Germinal center (tissue), 1 donor: ENCODE results near the gene CXXC4.
A peak's percentile ranks its signal among the peaks of the same experiment; 100 is the strongest.

Source experiments
- DNase-seq: peaks from one replicate; pipeline ENCODE4 v3.0.0; 2012; ENCODE audit warnings: mixed read lengths, low spot score

Gene CXXC4

DNA sequence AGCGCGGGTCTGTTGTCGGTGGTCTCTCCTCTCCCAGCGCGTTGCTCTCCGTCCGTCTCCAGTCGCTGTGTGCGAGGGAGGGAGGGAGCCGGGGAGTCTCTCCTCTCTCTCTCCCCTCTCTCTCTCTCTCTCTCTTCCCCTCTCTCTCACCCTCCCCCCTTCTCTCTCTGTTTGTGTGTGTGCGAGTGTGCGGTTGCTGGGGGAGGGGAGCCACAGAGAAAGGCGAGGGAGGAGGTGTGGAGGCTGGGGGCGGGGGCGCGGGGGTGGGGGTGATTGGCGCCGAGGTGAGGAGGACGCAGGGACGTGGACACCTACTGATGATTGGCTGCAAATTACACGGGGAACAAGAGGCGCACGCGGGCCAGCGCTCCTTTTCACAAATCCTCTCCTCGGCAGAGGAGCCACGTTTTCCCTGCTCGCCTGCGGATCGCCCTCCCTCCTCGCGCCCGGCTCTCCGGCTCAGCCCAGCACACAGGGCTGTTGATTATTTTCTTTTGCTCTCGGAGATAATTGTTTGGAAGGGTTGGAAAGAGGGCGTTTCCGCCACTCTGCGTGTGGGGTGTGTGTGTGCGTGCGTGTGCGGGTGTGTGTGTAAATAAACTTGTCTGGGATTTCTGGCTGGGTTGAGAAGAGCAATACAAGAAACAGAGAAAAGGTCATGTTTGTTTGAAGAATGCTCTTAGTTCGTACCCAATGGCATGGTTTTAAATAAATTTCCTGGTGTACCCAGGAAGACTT lies at the start of gene CXXC4:
Gene CXXC4, minus strand, starts transcription at position 73 of the 738 bp plus-strand sequence. CDS start 3,092 bp downstream, outside the sequence.
- no peak for DNase-seq

DNA sequence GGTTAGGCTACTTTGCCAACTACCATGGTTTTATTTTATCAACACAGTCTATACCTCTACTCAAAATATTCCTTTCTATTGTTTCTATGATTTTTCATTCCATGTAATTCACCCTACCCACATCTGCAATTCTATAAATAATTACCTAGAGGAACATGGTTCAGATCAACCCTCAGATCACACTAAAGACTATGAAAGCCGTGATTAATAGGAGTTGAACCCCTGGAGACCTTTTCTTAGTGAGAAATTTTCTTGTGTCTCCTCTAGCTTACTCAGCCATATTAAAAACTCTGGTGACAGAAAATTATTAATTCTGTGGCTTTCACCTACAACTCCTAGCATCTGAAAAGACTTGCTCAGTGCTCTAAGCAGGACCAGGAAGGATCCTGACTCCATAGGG lies 38.5 kb upstream of the CXXC4 start:
- DNase-seq, result no peak

DNA sequence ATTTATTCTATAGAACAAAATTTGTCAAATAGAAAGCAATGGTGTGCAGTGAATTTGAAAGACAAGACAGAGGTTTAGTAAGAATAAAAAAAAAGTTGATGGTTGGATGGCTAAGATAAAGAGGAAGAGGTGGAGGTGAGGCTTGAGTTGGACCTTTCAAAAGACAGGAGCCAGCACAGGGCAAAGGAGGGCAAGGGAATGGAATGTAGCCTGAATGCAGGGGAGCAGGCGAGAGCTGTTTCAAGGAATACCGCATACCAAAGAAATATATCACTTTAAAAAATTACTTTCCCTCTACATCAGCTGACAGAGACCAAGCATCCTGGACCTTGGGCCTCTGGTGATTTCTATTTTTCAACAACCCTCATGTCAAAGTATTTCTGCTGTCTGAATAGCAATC lies 38.0 kb upstream of the CXXC4 start:
- DNase-seq, result no peak

DNA sequence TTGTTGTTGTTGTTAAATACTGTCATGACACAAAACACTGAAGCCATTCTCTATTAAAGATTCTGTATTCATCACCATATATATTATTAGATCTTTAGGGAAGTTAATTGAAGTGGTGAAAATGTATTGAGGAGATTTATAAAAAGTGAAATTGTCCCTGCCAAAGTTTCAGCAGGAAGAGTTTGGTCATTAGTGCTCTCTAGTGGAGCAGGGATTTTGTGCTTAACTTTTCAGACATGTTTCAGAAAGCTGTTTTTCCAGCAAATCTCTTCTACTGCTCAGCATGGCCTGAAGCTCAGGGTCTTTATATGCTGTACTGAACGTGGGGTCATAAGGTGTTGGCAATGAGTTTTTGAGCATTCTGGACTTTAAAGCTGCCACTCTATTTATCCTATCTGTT lies 36.7 kb upstream of the CXXC4 start:
- DNase-seq, result no peak

DNA sequence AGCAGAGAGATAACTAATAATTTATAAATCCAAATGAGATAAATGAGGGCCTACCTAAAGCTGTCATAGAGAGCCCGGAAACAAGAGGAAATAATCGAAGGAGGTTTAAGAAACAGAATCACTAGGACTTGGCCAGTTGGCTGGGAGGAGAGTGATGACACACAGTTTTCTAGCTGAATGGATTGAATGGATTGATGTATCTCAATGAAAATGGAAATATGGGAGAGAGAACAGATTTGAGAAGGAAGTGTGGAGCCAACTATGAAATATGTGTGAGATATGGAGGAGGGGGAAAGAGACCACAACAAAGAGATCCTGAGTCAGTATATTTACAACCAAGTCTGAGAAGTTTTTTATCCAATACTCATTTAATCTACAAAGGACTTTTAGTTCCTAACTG lies 35.7 kb upstream of the CXXC4 start:
- DNase-seq, result no peak

DNA sequence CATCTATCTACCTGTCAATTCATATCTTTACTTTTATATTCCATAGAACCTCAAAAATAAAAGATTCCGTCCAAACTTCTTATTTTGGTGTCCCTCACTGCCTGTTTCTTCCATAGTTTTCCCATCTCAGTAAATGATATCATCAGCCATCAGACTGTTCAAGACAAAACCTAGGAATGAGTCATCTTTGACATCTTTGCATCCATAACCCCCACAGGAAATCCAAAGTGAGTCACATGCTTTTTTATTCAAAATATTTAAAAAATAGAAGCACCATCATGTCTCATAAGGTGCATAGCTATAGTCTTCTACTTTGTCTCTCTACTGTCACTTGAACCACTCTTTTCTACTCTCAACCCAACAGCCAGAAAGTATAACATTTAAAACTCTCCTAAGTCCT lies 29.9 kb upstream of the CXXC4 start:
- no peak for DNase-seq

DNA sequence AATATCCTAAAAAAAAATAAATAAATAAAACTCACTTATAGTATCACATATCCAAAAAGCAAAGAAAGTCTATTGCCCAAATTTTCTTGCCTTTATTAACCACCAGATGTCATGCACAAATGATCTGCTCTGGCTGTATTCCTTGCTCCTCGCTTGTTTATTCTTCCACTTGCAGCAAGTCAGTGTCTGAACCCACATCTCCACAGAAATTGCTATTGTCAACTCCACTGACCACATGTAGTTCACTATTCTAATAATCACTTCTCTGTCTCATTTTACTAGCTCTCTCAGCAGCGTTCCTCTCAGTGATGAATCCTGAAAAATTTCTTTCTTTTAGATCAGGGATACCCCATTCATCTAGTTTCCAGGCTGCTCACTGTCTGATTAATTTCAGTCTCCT lies 29.3 kb upstream of the CXXC4 start:
- DNase-seq, result no peak

DNA sequence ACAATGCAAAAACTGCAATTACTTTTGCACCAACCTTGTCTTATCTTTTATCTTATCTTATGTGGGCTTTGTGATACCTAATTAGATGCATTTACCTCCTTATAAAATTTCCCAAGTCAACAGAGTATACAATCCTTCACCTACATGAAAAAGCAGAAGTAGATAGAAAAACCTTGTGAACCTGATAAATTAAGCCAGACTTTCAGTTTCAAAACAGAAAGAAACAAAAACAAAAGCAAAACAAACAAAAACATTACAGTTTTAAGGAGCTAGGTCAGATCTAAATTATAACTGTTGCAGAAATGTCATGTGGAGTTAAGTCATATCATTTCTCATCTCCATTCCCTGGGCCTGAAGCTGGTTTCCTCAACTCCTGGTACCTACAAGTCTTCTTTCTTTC lies 24.9 kb upstream of the CXXC4 start:
- DNase-seq, result no peak

DNA sequence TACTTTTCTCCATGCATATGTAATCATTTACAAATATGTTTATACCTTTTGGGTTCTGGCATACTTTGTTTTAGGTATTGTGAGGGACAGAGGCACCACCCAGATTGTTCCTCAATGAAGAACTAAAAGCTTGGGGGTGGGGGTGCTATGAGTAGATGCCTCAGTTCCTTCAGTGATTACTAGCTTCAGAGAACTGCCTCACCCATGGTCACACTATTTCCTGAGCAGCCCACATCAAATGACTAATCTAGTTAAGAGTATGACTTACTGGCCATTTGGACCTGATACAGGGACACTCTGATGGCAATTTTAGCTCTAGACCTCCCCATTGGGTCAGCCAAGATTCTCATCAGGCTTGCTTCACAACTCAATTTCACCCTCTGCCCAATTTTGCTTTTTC lies 22.2 kb upstream of the CXXC4 start:
- DNase-seq, result no peak

DNA sequence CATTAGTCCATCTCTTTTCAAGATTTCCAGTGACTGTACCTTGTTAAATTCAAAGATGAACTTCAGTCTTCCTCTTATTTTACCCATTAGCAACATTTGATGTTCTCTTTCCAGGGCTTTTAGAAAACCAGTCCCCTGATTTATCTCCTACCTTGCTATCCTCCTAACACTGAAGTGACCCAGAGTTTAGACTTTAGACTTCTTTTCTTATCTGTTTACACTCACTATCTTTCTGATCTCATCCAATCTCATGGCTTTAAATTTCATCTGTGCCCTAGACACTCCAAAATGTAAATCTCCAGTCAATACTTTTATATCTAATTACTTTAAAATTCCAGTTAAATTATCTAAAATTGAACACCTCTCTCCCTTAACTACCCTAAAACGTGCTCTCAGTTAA lies 13.5 kb upstream of the CXXC4 start:
- DNase-seq, result no peak

DNA sequence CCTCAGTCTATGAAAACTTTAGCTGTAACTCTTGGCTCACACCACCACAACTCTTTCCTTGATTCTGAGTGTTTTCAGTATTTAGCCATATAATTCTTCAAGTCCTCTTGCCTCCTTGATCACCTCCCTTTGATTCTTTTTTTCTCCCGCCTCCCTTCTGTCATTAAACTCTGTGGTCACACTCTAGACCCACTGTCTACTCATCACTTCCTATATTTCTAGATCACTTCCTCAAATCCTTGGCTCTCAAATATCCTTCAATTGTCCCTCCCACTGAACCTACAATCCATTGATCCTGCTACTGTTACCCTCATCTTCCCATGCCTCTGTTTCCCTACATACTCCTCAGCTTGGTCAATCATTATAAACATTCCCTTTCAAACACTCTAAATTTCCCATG lies 12.4 kb upstream of the CXXC4 start:
- no peak for DNase-seq

DNA sequence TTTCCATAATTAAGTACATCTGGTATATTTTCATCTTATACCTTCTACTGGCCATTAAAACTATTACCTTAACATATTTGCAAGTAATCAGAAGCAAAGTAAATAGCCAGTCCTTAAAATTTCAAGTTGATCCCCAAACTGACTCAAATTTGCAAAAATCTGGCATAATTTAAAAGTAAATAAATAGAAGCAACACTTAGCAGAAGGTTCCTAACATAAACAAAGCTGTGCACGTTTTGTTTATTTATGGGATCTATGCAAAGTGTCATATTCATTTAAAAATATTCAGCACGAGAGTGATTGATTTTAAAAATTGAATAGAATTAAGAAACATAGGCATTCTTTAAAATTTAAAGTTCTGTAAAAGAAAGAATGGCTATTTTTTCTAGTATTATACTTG lies 9.8 kb upstream of the CXXC4 start:
- DNase-seq, result no peak

DNA sequence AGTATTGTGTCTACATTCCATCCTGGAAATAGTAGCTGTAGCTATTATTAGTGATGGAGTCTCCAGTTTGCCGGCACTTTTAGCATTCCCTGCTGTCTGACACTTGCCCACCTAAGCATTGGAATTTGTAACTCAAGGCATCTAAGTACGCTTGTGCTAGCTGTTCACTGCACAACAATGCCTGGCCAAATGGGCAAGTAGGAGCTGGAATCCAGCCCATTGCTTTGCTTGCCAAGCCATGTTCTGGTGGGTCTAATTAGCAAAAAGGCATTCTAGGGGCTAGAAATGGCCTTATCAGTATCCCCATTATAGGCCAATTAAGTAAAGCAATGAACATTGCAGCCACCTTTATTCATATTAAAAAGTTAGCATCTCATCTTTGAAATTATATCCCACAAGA lies 7.8 kb upstream of the CXXC4 start:
- DNase-seq, result no peak

DNA sequence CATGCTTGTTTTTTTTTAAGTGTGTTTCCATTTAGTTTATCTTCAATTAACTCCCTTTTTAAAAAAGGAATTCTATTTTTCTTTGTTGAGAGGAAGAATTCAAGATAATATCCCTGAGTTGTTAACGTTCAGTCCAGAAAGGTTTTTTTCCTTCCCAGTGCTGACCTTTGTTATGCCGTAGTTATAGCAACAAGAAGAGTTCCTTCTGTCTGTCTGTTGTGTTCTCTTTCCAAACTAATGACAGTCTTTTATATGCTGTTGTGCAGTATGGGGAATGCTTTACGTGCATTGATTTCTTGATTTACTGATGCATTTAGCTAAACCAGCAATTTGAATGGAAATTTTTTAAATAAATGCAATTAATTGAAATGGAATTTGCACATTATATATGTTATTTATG lies 6.6 kb upstream of the CXXC4 start:
- DNase-seq, result no peak

DNA sequence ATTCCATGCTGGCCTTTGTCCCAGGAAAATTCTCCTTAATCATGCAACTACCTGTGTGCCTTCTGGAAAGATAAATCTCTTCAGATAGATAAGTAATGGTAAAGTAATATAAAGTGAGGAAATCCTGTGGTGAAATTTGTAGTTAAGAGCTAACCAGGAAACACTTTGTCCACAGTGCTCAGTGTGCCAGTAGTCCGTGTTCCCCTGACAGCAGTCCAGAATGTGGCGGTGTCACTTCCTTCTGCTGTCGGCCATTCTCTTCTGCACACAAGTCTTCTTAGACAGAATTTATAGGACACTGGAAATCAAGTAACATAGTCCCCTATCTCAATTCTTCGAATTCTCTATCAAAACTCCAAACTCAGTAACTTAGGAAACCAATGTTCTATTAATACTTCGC lies 5.7 kb upstream of the CXXC4 start:
- DNase-seq, result no peak

DNA sequence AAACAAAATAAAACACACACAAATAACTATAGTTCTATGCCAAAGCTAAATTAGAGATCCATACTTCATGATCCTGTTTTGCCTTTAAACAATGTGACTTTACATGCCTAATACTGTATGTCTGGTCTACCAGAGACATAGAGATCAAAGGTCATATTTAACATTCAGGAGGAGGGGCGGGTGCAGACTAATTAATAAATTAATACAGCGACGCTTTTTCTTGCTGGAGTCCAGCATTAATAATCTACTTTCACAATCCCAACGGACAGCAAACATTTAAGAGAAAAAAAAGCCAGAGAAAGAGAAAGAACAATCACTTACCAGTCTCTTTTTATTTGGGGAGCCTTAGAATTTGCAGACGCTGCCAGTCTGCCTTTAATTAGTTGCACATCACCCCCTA lies 509 bp downstream of the CXXC4 start:
- DNase-seq, result no peak

DNA sequence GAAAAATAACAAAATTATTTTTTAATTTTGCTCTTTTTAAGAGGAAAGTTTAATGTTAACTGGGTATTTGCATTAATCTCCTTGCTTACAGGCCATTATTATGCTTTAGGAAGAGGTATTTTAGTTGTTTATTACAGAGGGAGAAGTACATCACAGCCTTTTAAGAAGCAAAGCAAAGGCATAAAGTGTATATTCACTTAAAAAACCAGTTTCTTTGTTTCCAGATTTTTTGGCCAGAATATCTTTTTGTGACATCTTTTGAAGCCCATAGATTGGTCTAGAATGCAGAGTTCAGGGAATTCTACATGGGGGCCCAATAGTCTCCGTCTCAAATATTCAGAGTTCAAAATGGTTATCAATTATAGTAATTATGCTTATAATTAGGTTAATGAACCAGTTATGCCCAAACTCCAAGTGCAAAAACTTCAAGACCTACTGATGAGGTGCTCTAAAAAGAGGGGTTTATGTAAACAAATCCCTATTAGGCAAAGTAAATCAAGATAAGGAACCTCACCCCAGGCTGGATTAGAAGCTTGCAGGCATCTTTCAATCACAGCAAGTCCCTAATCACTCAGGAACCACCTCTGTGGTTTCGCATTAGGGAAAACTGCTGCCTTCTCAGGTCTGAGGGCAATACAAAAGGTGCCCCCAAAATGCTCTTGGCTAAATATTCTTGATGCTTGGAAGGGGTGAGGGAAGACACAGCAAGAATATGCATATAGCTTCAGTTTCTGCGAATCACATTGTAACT lies 1.4 kb downstream of the CXXC4 start:
- no peak for DNase-seq

DNA sequence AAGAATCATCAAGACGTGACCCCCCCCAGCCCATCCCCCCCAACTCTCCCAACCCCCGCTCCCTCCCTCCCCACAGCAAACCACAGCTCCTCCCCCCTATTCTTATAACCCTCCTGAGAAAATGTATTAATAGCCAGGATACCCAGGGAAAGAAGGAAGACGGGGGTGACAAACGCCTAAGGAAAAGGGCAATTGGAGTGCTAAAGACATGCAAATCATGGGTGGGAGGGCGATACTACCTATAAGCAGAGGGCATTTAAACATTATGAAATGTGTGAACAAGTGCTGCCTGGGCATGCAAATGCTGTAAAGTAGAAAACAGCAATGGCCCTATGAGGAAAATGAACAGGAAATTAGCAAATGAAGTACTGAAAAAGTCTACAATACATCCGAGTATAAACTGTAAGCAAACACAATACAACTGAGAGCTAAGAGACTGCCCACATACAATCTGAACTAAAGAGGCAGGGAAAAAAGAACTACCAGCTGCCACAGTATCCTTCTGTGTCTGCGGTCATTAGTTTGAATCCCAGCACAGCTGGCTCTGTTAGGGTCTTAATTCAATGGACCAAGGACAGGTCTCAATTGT lies 2.4 kb downstream of the CXXC4 start:
- no peak for DNase-seq

DNA sequence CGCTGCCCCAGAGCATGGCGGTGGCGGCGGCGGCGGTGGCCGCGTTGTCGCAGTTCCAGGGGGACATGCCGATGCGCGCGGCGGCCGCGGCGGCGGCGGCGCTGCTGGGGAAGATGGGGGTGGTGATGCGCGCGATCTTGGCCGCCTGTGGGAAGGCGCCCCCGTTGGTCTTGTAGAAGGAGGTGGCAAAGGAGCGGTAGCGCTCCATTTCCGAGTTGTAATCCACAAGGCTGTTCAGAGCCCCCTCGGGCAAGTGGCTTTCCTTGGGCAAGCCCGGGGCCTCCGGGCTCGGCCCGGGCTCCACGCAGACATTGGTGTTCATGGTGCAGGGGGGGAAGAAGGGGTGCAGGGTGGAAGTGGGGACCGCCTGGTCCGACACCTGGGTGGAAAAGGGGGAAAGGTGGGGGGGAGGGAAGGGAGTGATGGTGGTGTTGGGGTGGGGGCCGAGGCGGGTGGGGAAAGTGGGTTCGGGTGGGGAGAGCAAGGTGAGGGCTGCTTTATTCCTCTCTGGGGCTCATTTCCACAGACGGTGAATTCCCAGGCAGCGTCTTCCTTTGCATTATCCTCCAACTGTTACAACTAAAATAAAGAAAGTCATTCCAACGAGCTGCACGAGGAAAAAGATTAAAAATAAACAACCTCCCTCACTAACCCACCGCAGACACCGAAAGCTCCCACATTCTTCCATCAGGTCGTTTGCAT lies 3.1 kb downstream of the CXXC4 start:
- DNase-seq, result peak; percentile 44

DNA sequence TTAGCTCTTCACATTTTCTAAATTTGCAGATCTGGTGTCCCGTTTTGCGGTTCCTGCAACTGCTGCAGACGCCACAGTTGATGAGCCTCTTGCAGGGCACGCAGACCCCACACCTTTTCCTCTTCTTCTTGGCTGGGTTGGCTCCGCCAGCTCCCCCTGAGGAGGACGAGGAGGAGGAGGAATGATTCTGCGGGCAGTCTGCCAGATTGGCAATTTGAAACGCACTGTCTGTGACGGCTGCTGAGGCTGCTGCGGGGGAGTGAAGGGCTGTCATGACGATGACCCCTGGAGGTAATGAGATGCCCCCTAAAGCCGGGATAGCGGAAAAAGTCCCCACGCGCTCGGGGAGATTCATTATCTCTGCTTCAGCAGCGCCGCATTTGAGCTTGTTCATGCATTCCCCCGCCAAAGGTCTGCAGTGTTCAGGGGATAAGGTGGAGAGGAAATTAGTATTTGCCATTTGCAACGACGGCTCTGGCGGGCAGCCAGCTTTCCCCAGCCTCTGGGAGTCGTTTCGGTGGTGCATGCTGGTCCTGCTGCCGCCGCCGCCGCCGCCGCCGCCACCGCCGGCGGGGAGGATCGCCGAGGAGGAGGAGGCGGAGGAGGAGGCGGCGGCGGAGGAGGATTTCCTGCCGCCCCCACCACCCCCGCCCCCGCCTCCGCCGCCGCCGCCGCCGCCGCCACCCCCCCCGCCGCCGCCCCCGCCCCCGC lies 3.8 kb downstream of the CXXC4 start:
- peak; percentile 17 for DNase-seq

DNA sequence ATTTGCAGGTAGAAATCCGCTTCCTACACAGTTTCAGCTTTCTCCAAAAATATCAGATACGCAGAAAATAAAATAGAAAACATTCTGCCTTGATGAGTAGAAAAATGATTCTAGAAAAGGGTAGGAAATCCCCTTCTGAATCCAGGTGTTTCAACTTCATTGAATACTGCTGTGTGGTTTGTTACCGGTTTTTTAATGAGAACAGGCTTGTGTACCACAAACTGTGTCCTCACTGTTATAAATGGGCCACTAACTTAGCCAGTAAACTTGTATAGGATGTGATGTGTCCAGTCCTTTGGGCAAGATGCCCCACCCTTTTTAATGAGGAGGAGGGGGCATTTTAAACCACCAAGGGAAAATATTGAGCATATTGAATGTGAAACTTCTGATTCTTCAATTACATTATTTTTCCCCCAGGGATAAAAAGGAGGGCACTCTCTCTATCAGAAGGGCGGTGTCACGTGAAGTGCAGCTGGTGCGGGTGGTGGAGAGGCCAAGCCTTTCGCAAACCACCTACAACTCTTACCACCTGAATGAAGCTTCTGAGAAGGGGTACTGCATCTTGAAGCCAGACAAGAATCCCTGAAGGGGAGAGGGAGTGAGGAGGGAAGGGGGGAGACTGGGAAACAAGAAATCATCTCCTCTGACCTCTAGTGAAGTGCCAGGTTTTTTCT lies 4.5 kb downstream of the CXXC4 start:
- no peak for DNase-seq

DNA sequence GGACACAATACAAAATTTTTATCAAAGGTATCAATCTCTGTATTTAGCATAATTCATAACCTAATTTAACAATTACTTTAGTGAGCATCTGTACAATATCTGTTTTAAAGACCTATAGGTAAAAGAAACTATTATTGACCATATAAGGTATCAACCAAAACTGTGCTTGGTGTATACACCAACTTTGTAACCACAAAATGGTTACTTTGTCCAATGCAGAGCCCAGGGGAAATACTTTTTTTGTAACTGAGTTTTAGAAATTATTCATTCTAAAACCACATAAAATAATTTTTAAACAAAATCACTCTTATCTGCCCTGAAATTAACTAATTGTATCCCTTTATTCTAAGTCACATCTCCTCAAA lies 5.0 kb downstream of the CXXC4 start:
- no peak for DNase-seq
